Neural cell (in vitro differentiated cells): ENCODE data around the gene NCF2. TPM values are rescaled to one million over a fixed set of nuclear protein-coding genes. Genes with fewer than 3 reads are reported as not detected.

Experiments
- H2AFZ ChIP-seq: fragments of 200-600, 300-800 bp; sonication (generic), shearing (Covaris generic); 2 replicates; pipeline ENCODE4 v1.6.0; 2014; ENCODE audit warnings: low read depth, mild to moderate bottlenecking, antibody characterized with exemption, low read length, moderate library complexity
- H3F3A ChIP-seq: fragments of 200-600 bp; shearing (Covaris generic); 2 replicates; pipeline ENCODE4 v1.6.1; 2016; ENCODE audit warnings: mild to moderate bottlenecking, moderate library complexity, mixed read lengths, antibody characterized with exemption, low read length; ENCODE audit not compliant: insufficient read depth, poor library complexity, severe bottlenecking
- H3K27ac ChIP-seq: fragments of 200-600, 300-800 bp; sonication (generic), shearing (Covaris generic); 2 replicates; pipeline ENCODE4 v1.5.1; 2014; ENCODE audit warnings: mild to moderate bottlenecking, low read length, moderate library complexity
- H3K27me3 ChIP-seq: fragments of 300-800, 200-600 bp; sonication (generic), shearing (Covaris generic); 2 replicates; pipeline ENCODE4 v1.6.0; 2014; ENCODE audit warnings: mild to moderate bottlenecking, low read depth, low read length, moderate library complexity; ENCODE audit not compliant: insufficient read depth
- H3K36me3 ChIP-seq: fragments of 300-800, 200-600 bp; sonication (generic), shearing (Covaris generic); 2 replicates; pipeline ENCODE4 v1.5.1; 2014; ENCODE audit warnings: mild to moderate bottlenecking, antibody characterized with exemption, low read length, moderate library complexity; ENCODE audit not compliant: insufficient read depth
- H3K4me2 ChIP-seq: fragments of 300-800, 200-600 bp; sonication (generic), shearing (Covaris generic); 2 replicates; pipeline ENCODE4 v1.6.0; 2014; ENCODE audit warnings: mild to moderate bottlenecking, low read length
- H3K4me3 ChIP-seq: fragments of 300-800, 200-600 bp; sonication (generic), shearing (Covaris generic); 2 replicates; pipeline ENCODE4 v1.5.1; 2014; ENCODE audit warnings: mild to moderate bottlenecking, low read length, moderate library complexity
- H3K79me2 ChIP-seq: fragments of 200-600 bp; shearing (Covaris generic); replicated peaks from 2 replicates; pipeline ENCODE4 v1.6.0; 2014; ENCODE audit warnings: mild to moderate bottlenecking, low read length, moderate library complexity; ENCODE audit not compliant: insufficient read depth
- H3K9ac ChIP-seq: fragments of 300-800, 200-600 bp; sonication (generic), shearing (Covaris generic); 2 replicates; pipeline ENCODE4 v1.6.1; 2016; ENCODE audit warnings: mild to moderate bottlenecking, low read length, mixed read lengths
- H3K9me2 ChIP-seq: fragments of 200-600 bp; shearing (Covaris generic); 2 replicates; pipeline ENCODE4 v1.6.1; 2016; ENCODE audit warnings: mild to moderate bottlenecking, low read length, mixed read lengths; ENCODE audit not compliant: insufficient read depth
- H3K9me3 ChIP-seq: fragments of 200-600, 300-800 bp; sonication (generic), shearing (Covaris generic); 2 replicates; pipeline ENCODE4 v1.6.1; 2016; ENCODE audit warnings: mild to moderate bottlenecking, mixed run types, low read length, moderate library complexity, mixed read lengths
- H4K20me1 ChIP-seq: fragments of 200-600 bp; shearing (Covaris generic); 2 replicates; pipeline ENCODE4 v1.6.1; 2016; ENCODE audit warnings: mild to moderate bottlenecking, mixed run types; ENCODE audit not compliant: insufficient read depth
- CTCF ChIP-seq: fragments of 450-650 bp; IDR thresholded peaks from 2 replicates; pipeline ENCODE4 v1.5.1; 2014; ENCODE audit warnings: antibody characterized with exemption, mild to moderate bottlenecking, moderate library complexity; ENCODE audit not compliant: poor library complexity, severe bottlenecking
- EP300 ChIP-seq: fragments of 450-650 bp; conservative IDR thresholded peaks from 2 replicates; pipeline ENCODE4 v1.6.1; 2014; ENCODE audit warnings: antibody characterized with exemption, mild to moderate bottlenecking, moderate library complexity; ENCODE audit not compliant: poor library complexity, severe bottlenecking
- EZH2 ChIP-seq: fragments of 200-600, 300-800 bp; shearing (Covaris generic), sonication (generic); IDR thresholded peaks from 2 replicates; pipeline ENCODE4 v1.6.1; 2014; ENCODE audit warnings: antibody characterized with exemption, low read length, borderline replicate concordance, mild to moderate bottlenecking; ENCODE audit not compliant: insufficient read depth, poor library complexity, severe bottlenecking
- MXI1 ChIP-seq: fragments of 450-650 bp; conservative IDR thresholded peaks from 2 replicates; pipeline ENCODE4 v1.6.1; 2014; ENCODE audit warnings: antibody characterized with exemption, mild to moderate bottlenecking; ENCODE audit not compliant: poor library complexity, severe bottlenecking
- POLR2AphosphoS5 ChIP-seq: IDR thresholded peaks from 2 replicates; pipeline ENCODE4 v1.6.1; 2012
- RAD21 ChIP-seq: fragments of 450-650 bp; conservative IDR thresholded peaks from 2 replicates; pipeline ENCODE4 v1.6.1; 2014; ENCODE audit warnings: antibody characterized with exemption, mild to moderate bottlenecking, moderate library complexity
- REST ChIP-seq: IDR thresholded peaks from 2 replicates; pipeline ENCODE4 v1.6.1; 2012; ENCODE audit warnings: borderline replicate concordance
- SMC3 ChIP-seq: fragments of 450-650 bp; conservative IDR thresholded peaks from 2 replicates; pipeline ENCODE4 v1.6.1; 2014; ENCODE audit warnings: antibody characterized with exemption, mild to moderate bottlenecking, moderate library complexity; ENCODE audit not compliant: poor library complexity
- TAF1 ChIP-seq: IDR thresholded peaks from 2 replicates; pipeline ENCODE4 v1.6.1; 2012; ENCODE audit warnings: low read depth
- polyA plus RNA-seq: library from polyadenylated mRNA; depleted of rRNA; stranded (reverse); fragments of >200 nt; gene quantifications from 2 replicates; pipeline ENCODE4 v1.2.3, GENCODE V29; 2014

The NCF2 gene
- polyA plus RNA-seq, 1 donor from 2014 or later = not detected

GRCh38 chr1:183512450-183512849 lies 77.8 kb downstream of the NCF2 start:
- Histone ChIP-seq H3K9me3 (no peaks in the 10 kb centered on the region), H3K4me2 (no peak overlapping the region), H3K27ac (no peak overlapping the region), H3F3A (no peaks in the 10 kb centered on the region), H2AFZ (no peak overlapping the region), H3K79me2 (peaks cover 6% of the 10 kb centered on the region), H3K9ac (no peak overlapping the region), H4K20me1 (no peaks in the 10 kb centered on the region), H3K36me3 (peaks cover 9% of the 10 kb centered on the region), H3K9me2 (no peaks in the 10 kb centered on the region), H3K4me3 (no peak overlapping the region), H3K27me3 (no peaks in the 10 kb centered on the region)
- no peak for TF ChIP-seq MXI1
- TF ChIP-seq RAD21 = no peak
- no peak for TF ChIP-seq TAF1
- TF ChIP-seq REST = no peak
- no peak for TF ChIP-seq POLR2AphosphoS5
- TF ChIP-seq SMC3 = no peak
- no peak for TF ChIP-seq EP300
- no peak for TF ChIP-seq CTCF
- TF ChIP-seq EZH2 = no peak

- no peak overlapping the region for H3K4me2 ChIP-seq
- no peaks in the 10 kb centered on the region for H4K20me1 ChIP-seq
- TF ChIP-seq REST (no peak), CTCF (no peak), POLR2AphosphoS5 (no peak), RAD21 (no peak)
- H2AFZ ChIP-seq = no peak overlapping the region
- no peaks in the 10 kb centered on the region for H3K9me2 ChIP-seq
- H3K9ac ChIP-seq = no peak overlapping the region
- no peak overlapping the region for H3K4me3 ChIP-seq
- H3K79me2 ChIP-seq = peaks cover 11% of the 10 kb centered on the region
- H3K36me3 ChIP-seq = no peaks in the 10 kb centered on the region
- no peaks in the 10 kb centered on the region for H3F3A ChIP-seq
- no peaks in the 10 kb centered on the region for H3K9me3 ChIP-seq
- no peaks in the 10 kb centered on the region for H3K27me3 ChIP-seq
- no peak overlapping the region for H3K27ac ChIP-seq
Observed at GRCh38 chr1:183508694-183509093, 81.6 kb downstream of the NCF2 start.
